GM18909 (cell line): ENCODE data around the gene NEK3.
A peak's percentile ranks its signal among the peaks of the same experiment; 100 is the strongest.
"Not testable (repeated sequence)": the region's sequence is repeated elsewhere in the genome, so short reads cannot be mapped to it uniquely, and the experiment has no call there.

ENCODE experiments used
- ATAC-seq: cut with Tn5 transposase; IDR thresholded peaks from one replicate; pipeline ENCODE4 v1.9.1; 2021; ENCODE audit warnings: mild to moderate bottlenecking; ENCODE audit not compliant: unreplicated experiment, poor library complexity

NEK3 gene

GRCh38 chr13:52170828-52171391 lies 11.5 kb upstream of the NEK3 start:
- not testable (repeated sequence) for ATAC-seq

GRCh38 chr13:52169839-52170238 lies 10.4 kb upstream of the NEK3 start:
- no peak for ATAC-seq

- no peak for ATAC-seq
Observed at GRCh38 chr13:52165411-52165810, 6.0 kb upstream of the NEK3 start.

- ATAC-seq: no peak
Observed at GRCh38 chr13:52164989-52165388, 5.6 kb upstream of the NEK3 start.

GRCh38 chr13:52163878-52164277 lies 4.5 kb upstream of the NEK3 start:
- not testable (repeated sequence) for ATAC-seq

- no peak for ATAC-seq
Observed at GRCh38 chr13:52162279-52163101, 3.1 kb upstream of the NEK3 start.

- no peak for ATAC-seq
Observed at GRCh38 chr13:52161181-52161646, 1.8 kb upstream of the NEK3 start.

- no peak for ATAC-seq
Observed at GRCh38 chr13:52160506-52160905, 1.1 kb upstream of the NEK3 start.

GRCh38 chr13:52160053-52160452 lies 656 bp upstream of the NEK3 start:
- no peak for ATAC-seq

GRCh38 chr13:52158629-52159158 lies 703 bp downstream of the NEK3 start:
- peak; percentile 23 for ATAC-seq

GRCh38 chr13:52156724-52157261 lies 2.6 kb downstream of the NEK3 start:
- ATAC-seq: no peak

GRCh38 chr13:52155177-52155576 lies 4.2 kb downstream of the NEK3 start:
- ATAC-seq: no peak

GRCh38 chr13:52147225-52147624 lies 12.2 kb downstream of the NEK3 start:
- ATAC-seq: no peak

- no peak for ATAC-seq
Observed at GRCh38 chr13:52141299-52141698, 18.1 kb downstream of the NEK3 start.

- ATAC-seq: no peak
Observed at GRCh38 chr13:52137489-52137888, 21.9 kb downstream of the NEK3 start.

GRCh38 chr13:52136763-52137162 lies 22.6 kb downstream of the NEK3 start:
- no peak for ATAC-seq

GRCh38 chr13:52130641-52131040 lies 28.8 kb downstream of the NEK3 start:
- ATAC-seq: no peak

GRCh38 chr13:52128714-52129700 lies 30.4 kb downstream of the NEK3 start, which contains the start of gene NEK5:
Gene NEK5, minus strand, starts transcription at chr13:52129073. Its CDS starts 1,591 bp downstream, at chr13:52127482.
- ATAC-seq: peak; percentile 65

GRCh38 chr13:52127783-52128702 lies 31.4 kb downstream of the NEK3 start:
- peak; percentile 54 for ATAC-seq
